ENCODE data around the gene SS18L1.

The SS18L1 gene

GRCh38 chr20:62226707-62227590 is 83.4 kb downstream of the SS18L1 start:
- no peak for DNase-seq (ENCODE audit: low read depth)

DNA sequence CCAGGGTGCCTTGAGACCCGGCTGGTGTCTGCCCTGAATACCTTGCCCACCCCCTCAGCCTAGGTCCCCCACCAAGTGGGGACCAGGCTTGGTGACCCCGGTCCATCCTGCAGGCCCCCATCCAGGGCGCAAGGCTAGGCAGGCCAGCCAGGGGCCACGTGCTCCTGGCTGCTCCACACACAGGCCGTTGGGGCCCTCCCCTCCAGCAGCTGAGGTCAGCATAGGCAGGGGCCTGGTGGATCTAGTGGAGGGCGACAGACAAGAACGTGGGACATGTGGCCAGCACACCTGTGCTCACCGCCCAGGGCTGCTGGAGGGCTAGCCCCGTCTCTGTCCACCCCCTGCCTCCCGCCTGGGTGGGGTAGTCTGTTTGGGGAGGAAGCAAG is 84.0 kb downstream of the SS18L1 start:
- no peak for DNase-seq (ENCODE audit: low read depth)

- no peak for DNase-seq (ENCODE audit: low read depth)
Observed at GRCh38 chr20:62227977-62228958, 84.7 kb downstream of the SS18L1 start.

GRCh38 chr20:62228982-62229545 is 85.5 kb downstream of the SS18L1 start:
- no peak for DNase-seq (ENCODE audit: low read depth)

GRCh38 chr20:62229667-62230066 is 86.1 kb downstream of the SS18L1 start:
- no peak for DNase-seq (ENCODE audit: low read depth)

DNA sequence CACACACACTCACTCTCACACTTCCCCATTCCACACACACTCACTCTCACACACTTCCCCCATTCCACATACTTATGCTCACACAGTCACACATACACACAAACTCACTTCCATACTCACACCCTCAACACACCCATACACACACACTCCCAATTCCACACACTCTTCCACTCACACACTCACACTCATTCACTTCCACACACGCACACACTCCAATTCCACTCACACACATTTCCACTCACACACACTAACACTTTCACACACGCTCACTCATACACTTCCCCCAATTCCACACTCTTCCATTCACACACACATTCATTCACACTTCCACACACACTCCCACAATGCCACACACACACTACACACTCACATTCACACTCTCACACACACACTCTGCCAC is 86.7 kb downstream of the SS18L1 start:
- no peak for DNase-seq (ENCODE audit: low read depth)

- DNase-seq (ENCODE audit: low read depth), result no peak
Observed at GRCh38 chr20:62230696-62231095, 87.1 kb downstream of the SS18L1 start.

DNA sequence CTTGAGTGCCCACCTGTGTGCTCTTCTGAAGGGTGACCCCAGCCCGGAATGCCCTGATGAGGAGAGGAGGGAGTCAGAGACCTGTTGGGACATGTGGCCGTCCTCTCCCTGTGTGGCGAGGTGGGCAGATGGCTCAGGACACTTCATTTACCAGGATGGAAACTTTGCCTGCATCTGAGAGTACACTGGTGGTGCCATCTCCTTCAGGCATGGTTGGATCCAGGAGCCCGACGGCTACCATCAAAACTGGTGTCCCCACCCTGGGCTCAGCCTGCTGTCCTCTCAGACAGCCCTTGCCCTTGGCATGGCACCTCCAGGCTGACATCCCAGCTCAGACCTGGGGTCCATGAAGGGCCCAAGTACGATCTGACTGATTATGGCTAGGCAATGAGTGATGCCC is 87.7 kb downstream of the SS18L1 start:
- DNase-seq (ENCODE audit: low read depth), result no peak

All from amniotic epithelial cell (primary cell).